ENCODE results near the gene CNTN4. TPM values are rescaled to one million over a fixed set of nuclear protein-coding genes. Genes with fewer than 3 reads are reported as not detected.
"Not testable (repeated sequence)": the region's sequence is repeated elsewhere in the genome, so short reads cannot be mapped to it uniquely, and the experiment has no call there.

Gene CNTN4
- total RNA-seq, 2 experiments from 2014 or later = not detected

GRCh38 chr3:2765002-2765579 is 666.4 kb downstream of the CNTN4 start:
- POLR2A ChIA-PET = no interaction called here

GRCh38 chr3:2770451-2770850 is 671.8 kb downstream of the CNTN4 start:
- ChIA-PET CTCF (no interaction called here), POLR2A (no interaction called here)

More at GRCh38 chr3:2765002-2765579, 666.4 kb downstream of the CNTN4 start:
- CTCF ChIA-PET = no interaction called here

GRCh38 chr3:2771193-2771592 is 672.5 kb downstream of the CNTN4 start:
- ChIA-PET CTCF (no interaction called here), POLR2A (no interaction called here)

- CTCF ChIA-PET = no interaction called here
Measured at GRCh38 chr3:2771741-2772140, 673.1 kb downstream of the CNTN4 start.

GRCh38 chr3:2772803-2773202 is 674.1 kb downstream of the CNTN4 start:
- ChIA-PET POLR2A (no interaction called here), CTCF (no interaction called here)

More at GRCh38 chr3:2771741-2772140, 673.1 kb downstream of the CNTN4 start:
- POLR2A ChIA-PET = no interaction called here

- POLR2A ChIA-PET = no interaction called here
- CTCF ChIA-PET = no interaction called here
Measured at GRCh38 chr3:2774481-2775249, 676.0 kb downstream of the CNTN4 start.

- ChIA-PET POLR2A (no interaction called here), CTCF (no interaction called here)
Measured at GRCh38 chr3:2783261-2783660, 684.6 kb downstream of the CNTN4 start.

- ChIA-PET POLR2A (no interaction called here), CTCF (no interaction called here)
Measured at GRCh38 chr3:2784627-2785026, 686.0 kb downstream of the CNTN4 start.

- ChIA-PET CTCF (no interaction called here), POLR2A (no interaction called here)
Measured at GRCh38 chr3:2790266-2790815, 691.7 kb downstream of the CNTN4 start.

- POLR2A ChIA-PET = no interaction called here
- CTCF ChIA-PET = no interaction called here
Measured at GRCh38 chr3:2792432-2792831, 693.8 kb downstream of the CNTN4 start.

GRCh38 chr3:2793987-2794386 is 695.3 kb downstream of the CNTN4 start:
- CTCF ChIA-PET = no interaction called here
- POLR2A ChIA-PET = no interaction called here

GRCh38 chr3:2802429-2802828 is 703.8 kb downstream of the CNTN4 start:
- ChIA-PET CTCF (no interaction called here), POLR2A (no interaction called here)

- POLR2A ChIA-PET = no interaction called here
- CTCF ChIA-PET = no interaction called here
Measured at GRCh38 chr3:2807514-2807913, 708.8 kb downstream of the CNTN4 start.

GRCh38 chr3:2810723-2811122 is 712.1 kb downstream of the CNTN4 start:
- CTCF ChIA-PET = interaction anchor here (0.7 kb wide), 1 partner anchor 280 kb away, joined by 3 read pairs; no protein-coding TSS in a partner anchor
- POLR2A ChIA-PET = no interaction called here

- ChIA-PET POLR2A (no interaction called here), CTCF (no interaction called here)
Measured at GRCh38 chr3:2819571-2819970, 720.9 kb downstream of the CNTN4 start.

- CTCF ChIA-PET, POLR2A ChIA-PET: not testable (repeated sequence)
Measured at GRCh38 chr3:2820982-2821381, 722.3 kb downstream of the CNTN4 start.

- ChIA-PET POLR2A (no interaction called here), CTCF (no interaction called here)
Measured at GRCh38 chr3:2822611-2823010, 723.9 kb downstream of the CNTN4 start.

- POLR2A ChIA-PET = no interaction called here
- CTCF ChIA-PET = no interaction called here
Measured at GRCh38 chr3:2823031-2823430, 724.4 kb downstream of the CNTN4 start.

GRCh38 chr3:2823437-2824211 is 725.0 kb downstream of the CNTN4 start:
- ChIA-PET POLR2A (no interaction called here), CTCF (no interaction called here)

GRCh38 chr3:2826036-2826435 is 727.4 kb downstream of the CNTN4 start:
- POLR2A ChIA-PET = no interaction called here
- CTCF ChIA-PET = no interaction called here

GRCh38 chr3:2826453-2826852 is 727.8 kb downstream of the CNTN4 start:
- ChIA-PET CTCF (no interaction called here), POLR2A (no interaction called here)
